HEK293T (cell line): ENCODE data around the gene TSPAN7.

Source experiments
- BHLHE40 ChIP-seq: fragments of 450-650 bp; IDR thresholded peaks from 2 replicates; pipeline ENCODE4 v1.6.1; 2016; ENCODE audit warnings: mild to moderate bottlenecking, moderate library complexity, borderline replicate concordance
- FOXA1 ChIP-seq: fragments of 450-650 bp; IDR thresholded peaks from 2 replicates; pipeline ENCODE4 v1.6.1; 2016; ENCODE audit warnings: mild to moderate bottlenecking
- SP1 ChIP-seq: fragments of 450-650 bp; IDR thresholded peaks from 2 replicates; pipeline ENCODE4 v1.6.1; 2017
- SUZ12 ChIP-seq: fragments of 450-650 bp; IDR thresholded peaks from 2 replicates; pipeline ENCODE4 v1.6.1; 2016; ENCODE audit warnings: mild to moderate bottlenecking

DNA sequence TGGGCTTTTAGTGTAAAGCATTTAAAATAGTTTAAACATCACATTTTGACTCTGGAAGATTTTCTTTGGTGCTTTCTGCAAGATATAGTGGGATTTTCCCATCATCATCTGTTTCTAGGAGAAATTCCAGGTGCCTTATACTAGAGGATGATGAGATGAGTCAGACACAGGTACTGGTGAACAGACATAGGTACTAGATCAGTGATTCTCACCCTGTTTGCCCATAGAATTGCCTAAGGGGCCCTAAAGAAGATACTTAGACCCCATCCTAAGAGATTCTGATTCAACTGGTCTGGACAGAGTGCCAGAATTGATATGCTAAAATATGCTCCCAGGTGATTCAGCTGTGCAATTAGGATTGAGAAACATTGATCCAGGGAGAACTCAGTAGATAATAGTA is 9.7 kb downstream of the TSPAN7 start:
- TF ChIP-seq SP1 (no peak), BHLHE40 (no peak), FOXA1 (no peak), SUZ12 (no peak)
